OCI-LY1 (cell line): ENCODE data around the gene CDAN1.

Source experiments
- H2AFZ ChIP-seq: fragments of 200-600 bp; sonication (generic), shearing (Covaris generic); 2 replicates; pipeline ENCODE4 v1.6.0; 2014; ENCODE audit warnings: antibody characterized with exemption, mild to moderate bottlenecking, low read length
- H3F3A ChIP-seq: fragments of 200-600 bp; sonication (generic), shearing (Covaris generic); 2 replicates; pipeline ENCODE4 v1.6.0; 2014; ENCODE audit warnings: mild to moderate bottlenecking, antibody characterized with exemption, low read length, moderate library complexity; ENCODE audit not compliant: insufficient read depth
- H3K27ac ChIP-seq: fragments of 200-600 bp; sonication (generic); 2 replicates; pipeline ENCODE4 v1.5.1; 2014; ENCODE audit warnings: low read length, mixed run types, mild to moderate bottlenecking, low read depth; ENCODE audit not compliant: poor library complexity, severe bottlenecking
- H3K27me3 ChIP-seq: fragments of 200-600 bp; sonication (generic); 2 replicates; pipeline ENCODE4 v1.6.0; 2014; ENCODE audit warnings: antibody characterized with exemption, mild to moderate bottlenecking, low read length, moderate library complexity; ENCODE audit not compliant: insufficient read depth
- H3K36me3 ChIP-seq: fragments of 200-600 bp; sonication (generic); 2 replicates; pipeline ENCODE4 v1.6.1; 2014; ENCODE audit warnings: mild to moderate bottlenecking, antibody characterized with exemption, low read length, moderate library complexity, mixed read lengths; ENCODE audit not compliant: insufficient read depth
- H3K4me1 ChIP-seq: fragments of 200-600 bp; sonication (generic); 2 replicates; pipeline ENCODE4 v1.5.1; 2014; ENCODE audit warnings: mild to moderate bottlenecking, low read length, moderate library complexity; ENCODE audit not compliant: insufficient read depth, severe bottlenecking
- H3K4me2 ChIP-seq: fragments of 200-600 bp; sonication (generic), shearing (Covaris generic); 2 replicates; pipeline ENCODE4 v1.6.1; 2014; ENCODE audit warnings: low read length
- H3K4me3 ChIP-seq: fragments of 200-600 bp; sonication (generic); 2 replicates; pipeline ENCODE4 v1.5.1; 2014; ENCODE audit warnings: low read length, low read depth, mild to moderate bottlenecking, mixed read lengths; ENCODE audit not compliant: poor library complexity, severe bottlenecking
- H3K79me2 ChIP-seq: fragments of 200-600 bp; shearing (Covaris generic); 2 replicates; pipeline ENCODE4 v1.6.1; 2016; ENCODE audit warnings: mixed run types, low read length, mixed read lengths; ENCODE audit not compliant: insufficient read depth
- H3K9ac ChIP-seq: fragments of 200-600 bp; sonication (generic), shearing (Covaris generic); 2 replicates; pipeline ENCODE4 v1.6.1; 2014; ENCODE audit warnings: mild to moderate bottlenecking, low read length, mixed read lengths
- H3K9me2 ChIP-seq: fragments of 200-600 bp; sonication (generic), shearing (Covaris generic); 2 replicates; pipeline ENCODE4 v1.6.1; 2014; ENCODE audit warnings: low read depth, mild to moderate bottlenecking, low read length, mixed read lengths
- H3K9me3 ChIP-seq: fragments of 200-600 bp; shearing (Covaris generic); 2 replicates; pipeline ENCODE4 v1.6.1; 2014; ENCODE audit warnings: low read length, mixed read lengths
- H4K20me1 ChIP-seq: fragments of 200-600 bp; sonication (generic), shearing (Covaris generic); 2 replicates; pipeline ENCODE4 v1.6.0; 2016; ENCODE audit warnings: mild to moderate bottlenecking, low read length; ENCODE audit not compliant: insufficient read depth
- EZH2 ChIP-seq: fragments of 200-600 bp; sonication (generic), shearing (Covaris generic); IDR thresholded peaks from 2 replicates; pipeline ENCODE4 v1.8.0; 2017; ENCODE audit warnings: borderline replicate concordance, mixed run types, mild to moderate bottlenecking, antibody characterized with exemption, low read length, moderate library complexity, mixed read lengths
- TF ChIP-seq, protein P1 (sequence below): fragments of 200-600 bp; sonication (generic), shearing (Covaris generic); IDR thresholded peaks from 2 replicates; pipeline ENCODE4 v1.5.1; 2017; ENCODE audit warnings: mild to moderate bottlenecking, antibody characterized with exemption, low read length, moderate library complexity, mixed read lengths

The CDAN1 gene

DNA sequence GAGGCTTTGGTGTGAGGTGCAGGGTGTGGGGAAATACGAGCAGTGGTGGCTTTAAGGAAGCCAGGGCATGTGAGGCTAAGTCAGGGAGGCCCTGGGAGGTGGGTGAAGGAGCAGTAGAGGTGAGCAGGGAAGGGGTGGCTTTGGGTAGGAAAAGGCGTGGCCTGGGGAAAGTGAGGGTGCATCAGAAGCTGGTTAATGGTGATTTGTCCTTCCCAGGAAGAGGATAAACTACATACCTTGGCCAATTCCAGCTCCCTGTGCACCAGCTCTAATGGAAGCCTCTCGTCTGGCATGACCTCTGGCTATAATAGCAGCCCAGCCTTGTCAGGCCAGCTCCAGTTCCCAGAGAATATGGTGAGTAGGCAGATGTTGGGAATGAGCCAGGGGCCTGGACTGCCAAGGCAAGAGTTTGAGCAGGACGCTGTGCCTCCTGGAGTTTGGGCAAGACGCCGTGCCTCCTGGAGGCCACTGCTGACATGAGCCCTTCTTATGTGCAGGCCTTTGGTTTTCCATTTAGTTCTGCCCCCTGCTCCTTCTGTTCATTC is 41.3 kb downstream of the CDAN1 start:
- H3K9me2 ChIP-seq, result no peaks in the 10 kb centered on the region
- no peaks in the 10 kb centered on the region for H3F3A ChIP-seq
- H4K20me1 ChIP-seq, result no peaks in the 10 kb centered on the region
- no peaks in the 10 kb centered on the region for H3K79me2 ChIP-seq
- H3K9me3 ChIP-seq, result peaks cover under 1% of the 10 kb centered on the region
- no peak overlapping the region for H2AFZ ChIP-seq
- no peak overlapping the region for H3K4me2 ChIP-seq
- H3K4me1 ChIP-seq, result no peaks in the 10 kb centered on the region
- no peak overlapping the region for H3K27ac ChIP-seq
- TF ChIP-seq EZH2, result no peak
- TF ChIP-seq, protein P1, sequence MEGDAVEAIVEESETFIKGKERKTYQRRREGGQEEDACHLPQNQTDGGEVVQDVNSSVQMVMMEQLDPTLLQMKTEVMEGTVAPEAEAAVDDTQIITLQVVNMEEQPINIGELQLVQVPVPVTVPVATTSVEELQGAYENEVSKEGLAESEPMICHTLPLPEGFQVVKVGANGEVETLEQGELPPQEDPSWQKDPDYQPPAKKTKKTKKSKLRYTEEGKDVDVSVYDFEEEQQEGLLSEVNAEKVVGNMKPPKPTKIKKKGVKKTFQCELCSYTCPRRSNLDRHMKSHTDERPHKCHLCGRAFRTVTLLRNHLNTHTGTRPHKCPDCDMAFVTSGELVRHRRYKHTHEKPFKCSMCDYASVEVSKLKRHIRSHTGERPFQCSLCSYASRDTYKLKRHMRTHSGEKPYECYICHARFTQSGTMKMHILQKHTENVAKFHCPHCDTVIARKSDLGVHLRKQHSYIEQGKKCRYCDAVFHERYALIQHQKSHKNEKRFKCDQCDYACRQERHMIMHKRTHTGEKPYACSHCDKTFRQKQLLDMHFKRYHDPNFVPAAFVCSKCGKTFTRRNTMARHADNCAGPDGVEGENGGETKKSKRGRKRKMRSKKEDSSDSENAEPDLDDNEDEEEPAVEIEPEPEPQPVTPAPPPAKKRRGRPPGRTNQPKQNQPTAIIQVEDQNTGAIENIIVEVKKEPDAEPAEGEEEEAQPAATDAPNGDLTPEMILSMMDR, result no peak
- H3K4me3 ChIP-seq, result no peak overlapping the region
- peaks cover 30% of the 10 kb centered on the region for H3K36me3 ChIP-seq
- no peaks in the 10 kb centered on the region for H3K27me3 ChIP-seq
- H3K9ac ChIP-seq, result no peak overlapping the region

GRCh38 chr15:42694398-42694797 is 42.5 kb downstream of the CDAN1 start:
- Histone ChIP-seq H2AFZ (no peak overlapping the region), H3K4me3 (no peak overlapping the region)
- TF ChIP-seq EZH2, result no peak
- TF ChIP-seq, protein P1, result no peak

GRCh38 chr15:42693942-42694341 is 43.0 kb downstream of the CDAN1 start:
- Histone ChIP-seq H3K36me3 (peaks cover 25% of the 10 kb centered on the region), H4K20me1 (no peaks in the 10 kb centered on the region), H3K4me1 (no peaks in the 10 kb centered on the region), H3K4me3 (no peak overlapping the region), H3F3A (no peaks in the 10 kb centered on the region), H3K4me2 (no peak overlapping the region), H2AFZ (no peak overlapping the region), H3K9me3 (no peaks in the 10 kb centered on the region), H3K79me2 (no peaks in the 10 kb centered on the region), H3K27ac (no peak overlapping the region), H3K9ac (no peak overlapping the region), H3K27me3 (no peaks in the 10 kb centered on the region), H3K9me2 (no peaks in the 10 kb centered on the region)
- TF ChIP-seq, protein P1, result no peak
- TF ChIP-seq EZH2, result no peak

More at GRCh38 chr15:42694398-42694797, 42.5 kb downstream of the CDAN1 start:
- Histone ChIP-seq H3F3A (no peaks in the 10 kb centered on the region), H3K27ac (no peak overlapping the region), H3K27me3 (no peaks in the 10 kb centered on the region), H3K4me1 (no peaks in the 10 kb centered on the region), H3K4me2 (no peak overlapping the region), H3K79me2 (no peaks in the 10 kb centered on the region), H3K9me2 (no peaks in the 10 kb centered on the region), H3K9me3 (no peaks in the 10 kb centered on the region), H3K36me3 (peaks cover 24% of the 10 kb centered on the region), H3K9ac (no peak overlapping the region), H4K20me1 (no peaks in the 10 kb centered on the region)
